ENCODE data around the gene TTLL9.
"Not testable (repeated sequence)": the region's sequence is repeated elsewhere in the genome, so short reads cannot be mapped to it uniquely, and the experiment has no call there.

DNA sequence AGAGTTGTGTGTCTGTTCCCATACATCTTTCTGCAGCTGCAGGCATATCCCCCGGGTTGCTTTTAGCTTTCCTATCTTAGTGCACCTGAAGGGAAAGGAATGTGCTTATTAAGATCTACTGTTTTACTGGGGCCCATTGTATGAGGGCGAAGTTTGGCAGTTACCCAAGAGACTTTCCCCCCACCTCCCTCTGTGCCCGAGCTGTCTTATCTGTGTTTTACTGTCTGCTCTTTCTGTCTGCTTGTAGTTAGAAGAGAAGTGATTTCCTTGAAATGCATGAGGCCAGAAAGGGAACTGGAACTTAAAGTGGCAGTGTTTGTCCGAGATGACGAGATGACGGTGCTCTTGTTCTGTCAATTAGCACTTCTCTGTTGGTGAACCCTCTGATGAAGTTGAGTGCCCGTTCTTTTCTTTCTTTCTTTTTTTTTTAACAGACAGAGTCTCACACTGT lies 47.6 kb downstream of the TTLL9 start:
- not testable (repeated sequence) for TF ChIP-seq CTCF, POLR2A (IDR thresholded peaks at IDR 0.05)
